Diencephalon (tissue), 1 donor: ENCODE data around the gene RNF217. TPM values are rescaled to one million over a fixed set of nuclear protein-coding genes. Genes with fewer than 3 reads are reported as not detected.

Experiments used
- total RNA-seq: library from RNA; depleted of rRNA; stranded (reverse); fragments of >200 nt; gene quantifications from one replicate; pipeline ENCODE4 v1.2.3, GENCODE V29; 2014

RNF217 gene
- 25.1 TPM for total RNA-seq

GRCh38 chr6:124961777-124962638 is at the start of gene RNF217:
Gene RNF217 (plus strand): TSS chr6:124962437. CDS start chr6:124962545, 108 bp downstream.

Other genes starting within 250 kb of the RNF217 start
- 24.7 TPM for gene TPD52L1, start 191.3 kb downstream of the RNF217 start, total RNA-seq